ENCODE results near the gene CDK17. TPM values are rescaled to one million over a fixed set of nuclear protein-coding genes. Genes with fewer than 3 reads are reported as not detected.

Gene CDK17
- total RNA-seq, 3 donors from 2014 or later: 47.7 to 113 (median 81.0) TPM

GRCh38 chr12:96399120-96399918 is 920 bp downstream of the CDK17 start:
- DNase-seq (ENCODE audit: low spot score in 2 of 2): peak; percentile 63 to 72
- Histone ChIP-seq H3K4me1 (peaks cover 0 to 3% of the 10 kb centered on the region in 2 donors), H3K9me3 (no peaks in the 10 kb centered on the region), H3K27ac (peak overlapping the region; percentile 98 to 100), H3K4me3 (peak overlapping the region; percentile 84 to 96 (median 96)), H3K27me3 (no peaks in the 10 kb centered on the region), H3K36me3 (no peaks in the 10 kb centered on the region)
- TF ChIP-seq POLR2A (IDR thresholded peaks at IDR 0.05) (peak; percentile 36), POLR2AphosphoS5 (IDR thresholded peaks at IDR 0.05) (peak in 2 of 3 donors; percentile 19 to 45)
- TF ChIP-seq, protein P1, sequence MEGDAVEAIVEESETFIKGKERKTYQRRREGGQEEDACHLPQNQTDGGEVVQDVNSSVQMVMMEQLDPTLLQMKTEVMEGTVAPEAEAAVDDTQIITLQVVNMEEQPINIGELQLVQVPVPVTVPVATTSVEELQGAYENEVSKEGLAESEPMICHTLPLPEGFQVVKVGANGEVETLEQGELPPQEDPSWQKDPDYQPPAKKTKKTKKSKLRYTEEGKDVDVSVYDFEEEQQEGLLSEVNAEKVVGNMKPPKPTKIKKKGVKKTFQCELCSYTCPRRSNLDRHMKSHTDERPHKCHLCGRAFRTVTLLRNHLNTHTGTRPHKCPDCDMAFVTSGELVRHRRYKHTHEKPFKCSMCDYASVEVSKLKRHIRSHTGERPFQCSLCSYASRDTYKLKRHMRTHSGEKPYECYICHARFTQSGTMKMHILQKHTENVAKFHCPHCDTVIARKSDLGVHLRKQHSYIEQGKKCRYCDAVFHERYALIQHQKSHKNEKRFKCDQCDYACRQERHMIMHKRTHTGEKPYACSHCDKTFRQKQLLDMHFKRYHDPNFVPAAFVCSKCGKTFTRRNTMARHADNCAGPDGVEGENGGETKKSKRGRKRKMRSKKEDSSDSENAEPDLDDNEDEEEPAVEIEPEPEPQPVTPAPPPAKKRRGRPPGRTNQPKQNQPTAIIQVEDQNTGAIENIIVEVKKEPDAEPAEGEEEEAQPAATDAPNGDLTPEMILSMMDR (IDR thresholded peaks at IDR 0.05): peak; percentile 10 to 31 (median 23)
- intact Hi-C loops (cut with DNase I; ENCODE audit: low total_unique reads): no loop called here

DNA sequence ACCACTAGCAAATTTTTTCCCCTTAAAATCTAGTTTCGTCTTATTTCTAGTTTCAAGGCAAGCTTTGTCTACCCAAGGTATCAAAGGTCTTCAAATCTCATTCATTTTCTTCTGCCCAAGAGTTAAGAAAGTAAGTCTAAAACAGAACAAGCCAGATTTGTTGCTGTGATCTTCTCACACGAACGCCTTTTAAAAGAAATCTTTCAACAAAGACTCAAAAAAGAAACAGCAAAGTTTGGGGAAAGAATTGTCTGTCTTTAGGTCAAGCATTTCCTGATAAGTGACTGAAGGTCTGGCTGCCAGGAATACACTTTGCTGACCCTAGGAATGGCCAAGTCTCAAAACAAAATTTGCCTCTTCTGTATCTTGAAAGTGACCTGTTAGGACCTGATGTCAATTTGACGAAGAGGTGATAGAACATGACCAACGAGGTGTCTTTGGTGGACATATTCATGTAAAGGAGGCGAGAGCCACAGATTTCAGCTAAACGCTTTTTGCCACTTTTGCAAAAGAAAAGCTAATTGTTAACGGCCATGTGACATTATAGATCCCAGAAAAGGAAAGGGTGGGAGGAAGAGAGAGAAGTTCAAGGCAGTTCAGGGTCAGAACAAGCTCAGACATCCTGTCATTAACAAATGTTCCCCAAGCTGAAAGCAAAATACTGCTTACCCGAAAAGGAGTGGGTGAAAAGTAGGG is 1.7 kb downstream of the CDK17 start:
- Histone ChIP-seq H3K4me1 (peaks cover 0 to 3% of the 10 kb centered on the region in 2 donors), H3K36me3 (no peaks in the 10 kb centered on the region), H3K9me3 (no peaks in the 10 kb centered on the region), H3K27me3 (no peaks in the 10 kb centered on the region), H3K4me3 (peak overlapping the region; percentile 84 to 96 (median 96)), H3K27ac (peak overlapping the region; percentile 98 to 100)
- peak in 1 of 3 donors; percentile 3 for TF ChIP-seq POLR2AphosphoS5 (IDR thresholded peaks at IDR 0.05)
- no peak for TF ChIP-seq POLR2A (IDR thresholded peaks at IDR 0.05)
- TF ChIP-seq, protein P1 (IDR thresholded peaks at IDR 0.05): no peak
- no peak for DNase-seq (ENCODE audit: low spot score in 2 of 2)
- intact Hi-C loops (cut with DNase I; ENCODE audit: low total_unique reads): no loop called here

DNA sequence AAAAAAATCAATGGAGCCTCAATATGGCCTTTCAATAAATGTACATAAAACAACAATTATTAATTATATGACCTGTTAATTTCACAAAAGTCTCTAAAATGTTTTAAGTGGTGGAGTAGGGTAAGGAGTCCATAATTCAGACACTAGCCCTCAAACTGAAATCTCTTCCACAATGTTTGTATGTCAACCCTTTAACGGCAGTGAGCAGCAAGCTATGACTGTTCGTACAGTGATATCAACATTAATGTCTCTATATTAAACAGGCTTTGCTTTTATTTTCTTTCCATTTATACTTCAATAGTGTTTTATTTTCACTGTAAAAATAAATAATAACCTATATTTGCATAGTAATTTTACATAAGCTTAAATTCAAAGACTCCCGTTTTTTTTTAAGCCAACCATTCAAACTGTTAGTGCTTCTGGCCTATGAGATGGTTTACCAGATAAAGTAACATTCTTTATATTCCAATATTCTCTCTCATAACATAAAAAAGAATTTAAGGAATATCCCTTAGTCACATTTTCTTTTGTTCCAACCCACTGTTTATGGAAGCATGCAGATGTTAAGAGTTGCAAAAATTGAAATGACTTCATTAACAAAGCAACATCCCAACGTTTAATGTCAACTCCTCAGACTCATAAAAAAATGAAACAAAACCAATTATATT is 2.3 kb downstream of the CDK17 start:
- intact Hi-C loops (cut with DNase I; ENCODE audit: low total_unique reads): no loop called here
- H3K27ac ChIP-seq: peak overlapping the region; percentile 98 to 100

GRCh38 chr12:96396914-96397313 is 3.3 kb downstream of the CDK17 start:
- Histone ChIP-seq H3K9me3 (no peaks in the 10 kb centered on the region), H3K36me3 (no peaks in the 10 kb centered on the region), H3K27me3 (no peaks in the 10 kb centered on the region), H3K27ac (peak overlapping the region in 1 of 2 donors; percentile 98), H3K4me1 (peaks cover 0 to 3% of the 10 kb centered on the region in 2 donors), H3K4me3 (no peak overlapping the region)
- DNase-seq (ENCODE audit: low spot score in 2 of 2): no peak
- intact Hi-C loops (cut with DNase I; ENCODE audit: low total_unique reads): no loop called here
- TF ChIP-seq POLR2AphosphoS5 (IDR thresholded peaks at IDR 0.05): no peak
- TF ChIP-seq POLR2A (IDR thresholded peaks at IDR 0.05): no peak
- TF ChIP-seq, protein P1 (IDR thresholded peaks at IDR 0.05): no peak

More for the DNA sequence above, 2.3 kb downstream of the CDK17 start:
- Histone ChIP-seq H3K36me3 (no peaks in the 10 kb centered on the region), H3K9me3 (no peaks in the 10 kb centered on the region), H3K4me1 (peaks cover 0 to 3% of the 10 kb centered on the region in 2 donors), H3K27me3 (no peaks in the 10 kb centered on the region), H3K4me3 (peak overlapping the region; percentile 84 to 96 (median 96))
- DNase-seq (ENCODE audit: low spot score in 2 of 2): no peak
- TF ChIP-seq, protein P1 (IDR thresholded peaks at IDR 0.05): no peak
- no peak for TF ChIP-seq POLR2A (IDR thresholded peaks at IDR 0.05)
- no peak for TF ChIP-seq POLR2AphosphoS5 (IDR thresholded peaks at IDR 0.05)

Data from breast epithelium (tissue), 4 donors.